ENCODE data around the gene MAP3K19. TPM values are rescaled to one million over a fixed set of nuclear protein-coding genes. Genes with fewer than 3 reads are reported as not detected.

MAP3K19 gene
- total and polyA plus RNA-seq, 2 of the 8 experiments (the other 6 are each of a cell fraction or from before 2014, with no cell fraction given), result not detected

DNA sequence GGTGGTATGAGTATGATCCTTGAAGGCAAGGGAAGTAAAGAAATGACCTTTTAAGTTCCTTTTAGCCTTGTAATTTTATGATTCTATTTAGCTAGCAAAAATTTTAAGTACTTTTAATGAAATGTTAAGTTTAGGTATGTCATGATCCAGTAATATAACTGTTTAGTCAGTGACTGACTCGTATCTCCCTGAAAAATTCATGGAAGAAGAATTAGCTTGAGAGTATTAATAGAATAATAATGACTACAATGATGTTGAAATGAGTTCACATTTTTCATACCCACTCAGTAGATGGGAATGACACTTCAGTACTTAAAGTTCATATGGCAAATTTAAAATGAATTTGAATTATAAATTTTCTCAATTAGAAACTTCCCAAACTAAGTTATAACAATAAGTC lies 19.5 kb upstream of the MAP3K19 start (continued):
- TF ChIP-seq, protein P1, sequence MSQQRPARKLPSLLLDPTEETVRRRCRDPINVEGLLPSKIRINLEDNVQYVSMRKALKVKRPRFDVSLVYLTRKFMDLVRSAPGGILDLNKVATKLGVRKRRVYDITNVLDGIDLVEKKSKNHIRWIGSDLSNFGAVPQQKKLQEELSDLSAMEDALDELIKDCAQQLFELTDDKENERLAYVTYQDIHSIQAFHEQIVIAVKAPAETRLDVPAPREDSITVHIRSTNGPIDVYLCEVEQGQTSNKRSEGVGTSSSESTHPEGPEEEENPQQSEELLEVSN (IDR thresholded peaks at IDR 0.05), result no peak
- TF ChIP-seq GTF2F1 (IDR thresholded peaks at IDR 0.05; ENCODE audit: borderline replicate concordance, low read depth, low read length) (no peak), BACH1 (IDR thresholded peaks at IDR 0.05; ENCODE audit: low read length) (no peak), GABPA (IDR thresholded peaks at IDR 0.05; ENCODE audit: borderline replicate concordance, insufficient read depth, low read length) (no peak)

All from H1 (cell line).